Measurements from ENCODE around the gene MED13L.

- TF ChIP-seq CTCF (IDR thresholded peaks at IDR 0.05) (no peak), ZFX (IDR thresholded peaks at IDR 0.05; ENCODE audit: borderline replicate concordance) (no peak)
Observed at GRCh38 chr12:116257215-116257614, 20.3 kb downstream of the MED13L start.

Measured in 22Rv1 (cell line).